ENCODE data around the gene E2F4. TPM values are rescaled to one million over a fixed set of nuclear protein-coding genes. Genes with fewer than 3 reads are reported as not detected.

The E2F4 gene
- total RNA-seq (2014; rRNA removed; shearing (Covaris generic)), result 50.8 and 73.6 TPM in 2 replicates
- polyA plus RNA-seq (2015; cell fraction: cytosol; rRNA removed), result 107 and 122 TPM in 2 replicates
- polyA plus RNA-seq (2015; cell fraction: nucleus; rRNA removed), result 491 and 600 TPM in 2 replicates

GRCh38 chr16:67191995-67192681 is at the start of gene E2F4:
Gene E2F4 (plus strand): TSS chr16:67192155. CDS start chr16:67192228, 73 bp downstream.
- in situ Hi-C loops (cut with HindIII; ENCODE audit: low pct_unique_long_range_greater_than_20kb, low sequenced_read_pairs), result no loop called here
- DNase-seq (ENCODE audit: low read depth, low spot score), result peak; percentile 88

- no peak for DNase-seq (ENCODE audit: low read depth, low spot score)
- in situ Hi-C loops (cut with HindIII; ENCODE audit: low pct_unique_long_range_greater_than_20kb, low sequenced_read_pairs), result no loop called here
Measured at GRCh38 chr16:67142342-67142741, 49.6 kb upstream of the E2F4 start.

- no peak for DNase-seq (ENCODE audit: low read depth, low spot score)
- in situ Hi-C loops (cut with HindIII; ENCODE audit: low pct_unique_long_range_greater_than_20kb, low sequenced_read_pairs), result no loop called here
Measured at GRCh38 chr16:67144943-67145342, 47.0 kb upstream of the E2F4 start.

- in situ Hi-C loops (cut with HindIII; ENCODE audit: low pct_unique_long_range_greater_than_20kb, low sequenced_read_pairs), result no loop called here
- DNase-seq (ENCODE audit: low read depth, low spot score), result no peak
Measured at GRCh38 chr16:67145746-67146145, 46.2 kb upstream of the E2F4 start.

GRCh38 chr16:67146523-67147357 is 45.2 kb upstream of the E2F4 start:
- in situ Hi-C loops (cut with HindIII; ENCODE audit: low pct_unique_long_range_greater_than_20kb, low sequenced_read_pairs), result no loop called here
- no peak for DNase-seq (ENCODE audit: low read depth, low spot score)

GRCh38 chr16:67147437-67148140 is 44.4 kb upstream of the E2F4 start:
- DNase-seq (ENCODE audit: low read depth, low spot score), result no peak
- in situ Hi-C loops (cut with HindIII; ENCODE audit: low pct_unique_long_range_greater_than_20kb, low sequenced_read_pairs), result no loop called here

- in situ Hi-C loops (cut with HindIII; ENCODE audit: low pct_unique_long_range_greater_than_20kb, low sequenced_read_pairs), result no loop called here
- DNase-seq (ENCODE audit: low read depth, low spot score), result no peak
Measured at GRCh38 chr16:67148221-67148620, 43.7 kb upstream of the E2F4 start.

GRCh38 chr16:67148656-67149275 is 43.2 kb upstream of the E2F4 start:
- DNase-seq (ENCODE audit: low read depth, low spot score), result no peak
- in situ Hi-C loops (cut with HindIII; ENCODE audit: low pct_unique_long_range_greater_than_20kb, low sequenced_read_pairs), result no loop called here

- DNase-seq (ENCODE audit: low read depth, low spot score), result no peak
- in situ Hi-C loops (cut with HindIII; ENCODE audit: low pct_unique_long_range_greater_than_20kb, low sequenced_read_pairs), result no loop called here
Measured at GRCh38 chr16:67149276-67150046, 42.5 kb upstream of the E2F4 start.

- in situ Hi-C loops (cut with HindIII; ENCODE audit: low pct_unique_long_range_greater_than_20kb, low sequenced_read_pairs), result no loop called here
- DNase-seq (ENCODE audit: low read depth, low spot score), result no peak
Measured at GRCh38 chr16:67150047-67150832, 41.7 kb upstream of the E2F4 start.

GRCh38 chr16:67150833-67151396 is 41.0 kb upstream of the E2F4 start, which contains the start of gene B3GNT9:
Gene B3GNT9 (minus strand): TSS chr16:67150998. CDS start chr16:67150485, 513 bp downstream.
- in situ Hi-C loops (cut with HindIII; ENCODE audit: low pct_unique_long_range_greater_than_20kb, low sequenced_read_pairs), result no loop called here
- DNase-seq (ENCODE audit: low read depth, low spot score), result no peak

- DNase-seq (ENCODE audit: low read depth, low spot score), result no peak
- in situ Hi-C loops (cut with HindIII; ENCODE audit: low pct_unique_long_range_greater_than_20kb, low sequenced_read_pairs), result no loop called here
Measured at GRCh38 chr16:67151431-67152097, 40.4 kb upstream of the E2F4 start.

- DNase-seq (ENCODE audit: low read depth, low spot score), result no peak
- in situ Hi-C loops (cut with HindIII; ENCODE audit: low pct_unique_long_range_greater_than_20kb, low sequenced_read_pairs), result no loop called here
Measured at GRCh38 chr16:67154578-67155294, 37.2 kb upstream of the E2F4 start.

GRCh38 chr16:67155295-67156142 is 36.4 kb upstream of the E2F4 start:
- in situ Hi-C loops (cut with HindIII; ENCODE audit: low pct_unique_long_range_greater_than_20kb, low sequenced_read_pairs), result no loop called here
- DNase-seq (ENCODE audit: low read depth, low spot score), result peak; percentile 47

Data from SK-MEL-5 (cell line).